ENCODE data around the gene C20orf96.

GRCh38 chr20:258963-259362 is 31.6 kb downstream of the C20orf96 start:
- TF ChIP-seq GATA2 (IDR thresholded peaks at IDR 0.05; ENCODE audit: low read depth, low read length) (no peak), GATA3 (IDR thresholded peaks at IDR 0.05; ENCODE audit: low read depth, low read length) (no peak)

All from SH-SY5Y (cell line).